Transverse colon (tissue), 4 donors: ENCODE data around the gene VAX1.

Experiments used
- EP300 ChIP-seq: sonication (generic); formaldehyde crosslinking; IDR thresholded peaks from one replicate; pipeline ENCODE4 v1.6.1; 2017; ENCODE audit warnings: antibody characterized with exemption, low read depth
- POLR2A ChIP-seq: fragments of 450-650 bp; IDR thresholded peaks from one replicate; pipeline ENCODE4 v1.6.1; 2016; ENCODE audit warnings: antibody characterized with exemption, mild to moderate bottlenecking, moderate library complexity
- POLR2AphosphoS5 ChIP-seq, 3 donors: sonication (generic); formaldehyde crosslinking; IDR thresholded peaks; one replicate each; pipeline ENCODE4 v1.6.1; 2016; ENCODE audit warnings: antibody characterized with exemption in 3 of 3
- TF ChIP-seq, protein P1 (sequence below), 5 experiments: fragments of 200-600 bp in 3 of 5; fragments of 450-650 bp in 2 of 5; sonication (generic) in 3 of 5; IDR thresholded peaks; 1 replicate in 2 of 5; 2 replicates in 3 of 5; pipeline ENCODE4 v1.5.1; 2016 to 2017; ENCODE audit warnings: antibody characterized with exemption in 5 of 5, inconsistent platforms in 3 of 5, mild to moderate bottlenecking in 2 of 5, moderate library complexity in 1 of 5

DNA sequence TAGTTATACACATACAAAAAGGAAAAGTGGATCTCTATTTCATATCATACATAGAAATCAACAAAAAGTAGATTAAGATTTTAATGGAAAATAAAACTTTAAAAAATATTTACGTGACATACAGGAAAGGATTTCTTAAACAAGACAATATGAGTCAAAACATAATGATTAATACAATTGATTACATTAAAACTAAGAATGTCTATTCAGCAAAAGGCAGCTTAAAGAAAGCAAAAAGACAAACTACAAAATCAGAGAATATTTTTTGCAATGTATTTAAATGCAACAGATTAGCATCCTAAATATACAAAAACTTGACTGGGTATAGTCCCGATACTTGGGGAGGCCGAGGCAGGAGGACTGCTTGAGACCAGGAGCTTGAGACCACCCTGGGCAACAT lies 50.5 kb downstream of the VAX1 start:
- TF ChIP-seq, protein P1, sequence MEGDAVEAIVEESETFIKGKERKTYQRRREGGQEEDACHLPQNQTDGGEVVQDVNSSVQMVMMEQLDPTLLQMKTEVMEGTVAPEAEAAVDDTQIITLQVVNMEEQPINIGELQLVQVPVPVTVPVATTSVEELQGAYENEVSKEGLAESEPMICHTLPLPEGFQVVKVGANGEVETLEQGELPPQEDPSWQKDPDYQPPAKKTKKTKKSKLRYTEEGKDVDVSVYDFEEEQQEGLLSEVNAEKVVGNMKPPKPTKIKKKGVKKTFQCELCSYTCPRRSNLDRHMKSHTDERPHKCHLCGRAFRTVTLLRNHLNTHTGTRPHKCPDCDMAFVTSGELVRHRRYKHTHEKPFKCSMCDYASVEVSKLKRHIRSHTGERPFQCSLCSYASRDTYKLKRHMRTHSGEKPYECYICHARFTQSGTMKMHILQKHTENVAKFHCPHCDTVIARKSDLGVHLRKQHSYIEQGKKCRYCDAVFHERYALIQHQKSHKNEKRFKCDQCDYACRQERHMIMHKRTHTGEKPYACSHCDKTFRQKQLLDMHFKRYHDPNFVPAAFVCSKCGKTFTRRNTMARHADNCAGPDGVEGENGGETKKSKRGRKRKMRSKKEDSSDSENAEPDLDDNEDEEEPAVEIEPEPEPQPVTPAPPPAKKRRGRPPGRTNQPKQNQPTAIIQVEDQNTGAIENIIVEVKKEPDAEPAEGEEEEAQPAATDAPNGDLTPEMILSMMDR (IDR thresholded peaks at IDR 0.05): no peak
- TF ChIP-seq EP300 (no peak), POLR2AphosphoS5 (IDR thresholded peaks at IDR 0.05) (no peak), POLR2A (no peak)
